Esophagus squamous epithelium (tissue), 4 donors: ENCODE results near the gene TMUB1.

Source experiments
- CTCF ChIP-seq, 6 experiments: fragments of 450-650 bp in 4 of 6; fragments of 200-600 bp in 2 of 6; sonication (generic) in 2 of 6; IDR thresholded peaks; one replicate each; pipeline ENCODE4 v1.5.1; 2016 to 2019; ENCODE audit warnings: antibody characterized with exemption in 6 of 6, mild to moderate bottlenecking in 4 of 6, moderate library complexity in 4 of 6
- POLR2A ChIP-seq, 4 donors: fragments of 450-650 bp; IDR thresholded peaks; one replicate each; pipeline ENCODE4 v1.6.1; 2017; ENCODE audit warnings: antibody characterized with exemption in 4 of 4, mild to moderate bottlenecking in 4 of 4, moderate library complexity in 3 of 4

GRCh38 chr7:151080067-151080521, 3.2 kb downstream of the TMUB1 start:
- no peak for TF ChIP-seq CTCF (IDR thresholded peaks at IDR 0.05)
- TF ChIP-seq POLR2A (IDR thresholded peaks at IDR 0.05): no peak
